Right atrium auricular region (tissue), 2 donors: ENCODE measurements around the gene FXYD1. TPM values are rescaled to one million over a fixed set of nuclear protein-coding genes. Genes with fewer than 3 reads are reported as not detected.

Experiments used
- DNase-seq: peaks from one replicate; pipeline ENCODE4 v3.0.0-alpha.2; 2019; ENCODE audit warnings: low spot score
- H3K27ac ChIP-seq, 2 donors: fragments of 200-600 bp; sonication (generic); 1 replicate in 1 of 2; 2 replicates in 1 of 2; pipeline ENCODE4 v1.5.1; 2016 to 2019
- H3K27me3 ChIP-seq, 2 donors: fragments of 200-600 bp; sonication (generic); one replicate each; pipeline versions ENCODE4 v1.5.1 to v1.6.0; 2017 to 2019
- H3K36me3 ChIP-seq: fragments of 200-600 bp; sonication (generic); one replicate; pipeline ENCODE4 v1.5.1; 2016
- H3K4me1 ChIP-seq, 2 donors: fragments of 200-600 bp; sonication (generic); one replicate each; pipeline versions ENCODE4 v1.5.1 to v1.6.0; 2017 to 2019
- H3K4me3 ChIP-seq, 2 donors: fragments of 200-600 bp; sonication (generic); 1 replicate in 1 of 2; 2 replicates in 1 of 2; pipeline ENCODE4 v1.5.1; 2017 to 2019; ENCODE audit warnings: mild to moderate bottlenecking in 1 of 2, moderate library complexity in 1 of 2
- H3K9me3 ChIP-seq, 2 donors: fragments of 200-600 bp; sonication (generic); one replicate each; pipeline ENCODE4 v1.5.1; 2019
- CTCF ChIP-seq, 2 donors: fragments of 200-600 bp; sonication (generic); IDR thresholded peaks; one replicate each; pipeline ENCODE4 v1.5.1; 2019; ENCODE audit warnings: antibody characterized with exemption in 2 of 2
- total RNA-seq, 2 donors: library from RNA; depleted of rRNA; stranded (reverse); fragments of >200 nt; gene quantifications; one replicate each; pipeline ENCODE4 v1.1.0, GENCODE V29; 2016

FXYD1 gene
- total RNA-seq, 2 donors from 2014 or later = 166 to 175 TPM

- H3K9me3 ChIP-seq = peaks cover 0 to 22% of the 10 kb centered on the region in 2 donors
- no peak for DNase-seq
- peaks cover 60% of the 10 kb centered on the region for H3K36me3 ChIP-seq
- no peak overlapping the region for H3K4me3 ChIP-seq
- no peaks in the 10 kb centered on the region for H3K4me1 ChIP-seq
- no peaks in the 10 kb centered on the region for H3K27me3 ChIP-seq
- H3K27ac ChIP-seq = no peak overlapping the region
- no peak for TF ChIP-seq CTCF (IDR thresholded peaks at IDR 0.05)
Measured at GRCh38 chr19:35161434-35161743, 22.8 kb downstream of the FXYD1 start.

- Histone ChIP-seq H3K9me3 (peaks cover 0 to 25% of the 10 kb centered on the region in 2 donors), H3K27ac (no peak overlapping the region), H3K4me3 (no peak overlapping the region), H3K36me3 (peaks cover 58% of the 10 kb centered on the region), H3K27me3 (no peaks in the 10 kb centered on the region), H3K4me1 (no peaks in the 10 kb centered on the region)
- no peak for TF ChIP-seq CTCF (IDR thresholded peaks at IDR 0.05)
- no peak for DNase-seq
Measured at GRCh38 chr19:35162471-35163326, 24.1 kb downstream of the FXYD1 start.

- H3K27me3 ChIP-seq = no peaks in the 10 kb centered on the region
- H3K4me3 ChIP-seq = no peak overlapping the region
- peaks cover 0 to 25% of the 10 kb centered on the region in 2 donors for H3K9me3 ChIP-seq
- no peak for TF ChIP-seq CTCF (IDR thresholded peaks at IDR 0.05)
- H3K4me1 ChIP-seq = no peaks in the 10 kb centered on the region
- H3K27ac ChIP-seq = no peak overlapping the region
- DNase-seq = no peak
- peaks cover 53% of the 10 kb centered on the region for H3K36me3 ChIP-seq
Measured at GRCh38 chr19:35164418-35164817, 25.8 kb downstream of the FXYD1 start.

- DNase-seq = no peak
- Histone ChIP-seq H3K27ac (no peak overlapping the region), H3K27me3 (no peaks in the 10 kb centered on the region), H3K4me3 (no peak overlapping the region), H3K9me3 (peaks cover 0 to 25% of the 10 kb centered on the region in 2 donors), H3K36me3 (peaks cover 58% of the 10 kb centered on the region), H3K4me1 (no peaks in the 10 kb centered on the region)
- TF ChIP-seq CTCF (IDR thresholded peaks at IDR 0.05) = no peak
Measured at GRCh38 chr19:35165200-35166058, 26.8 kb downstream of the FXYD1 start.

- Histone ChIP-seq H3K4me3 (no peak overlapping the region), H3K36me3 (peaks cover 55% of the 10 kb centered on the region), H3K27me3 (no peaks in the 10 kb centered on the region), H3K9me3 (peaks cover 0 to 25% of the 10 kb centered on the region in 2 donors), H3K4me1 (no peaks in the 10 kb centered on the region), H3K27ac (no peak overlapping the region)
- DNase-seq = no peak
- TF ChIP-seq CTCF (IDR thresholded peaks at IDR 0.05) = no peak
Measured at GRCh38 chr19:35166100-35167063, 27.8 kb downstream of the FXYD1 start.
